Breast epithelium (tissue), 3 donors: Measurements from ENCODE around the gene CTDSP2.

ENCODE experiments used
- CTCF ChIP-seq, 3 donors: fragments of 450-650 bp; IDR thresholded peaks; one replicate each; pipeline ENCODE4 v1.5.1; 2016 to 2017; ENCODE audit warnings: antibody characterized with exemption in 3 of 3, mild to moderate bottlenecking in 3 of 3, moderate library complexity in 3 of 3
- POLR2A ChIP-seq: fragments of 450-650 bp; IDR thresholded peaks from one replicate; pipeline ENCODE4 v1.6.1; 2016; ENCODE audit warnings: antibody characterized with exemption, mild to moderate bottlenecking, moderate library complexity
- POLR2AphosphoS5 ChIP-seq, 3 donors: sonication (generic); formaldehyde crosslinking; IDR thresholded peaks; one replicate each; pipeline ENCODE4 v1.6.1; 2017; ENCODE audit warnings: antibody characterized with exemption in 3 of 3

DNA sequence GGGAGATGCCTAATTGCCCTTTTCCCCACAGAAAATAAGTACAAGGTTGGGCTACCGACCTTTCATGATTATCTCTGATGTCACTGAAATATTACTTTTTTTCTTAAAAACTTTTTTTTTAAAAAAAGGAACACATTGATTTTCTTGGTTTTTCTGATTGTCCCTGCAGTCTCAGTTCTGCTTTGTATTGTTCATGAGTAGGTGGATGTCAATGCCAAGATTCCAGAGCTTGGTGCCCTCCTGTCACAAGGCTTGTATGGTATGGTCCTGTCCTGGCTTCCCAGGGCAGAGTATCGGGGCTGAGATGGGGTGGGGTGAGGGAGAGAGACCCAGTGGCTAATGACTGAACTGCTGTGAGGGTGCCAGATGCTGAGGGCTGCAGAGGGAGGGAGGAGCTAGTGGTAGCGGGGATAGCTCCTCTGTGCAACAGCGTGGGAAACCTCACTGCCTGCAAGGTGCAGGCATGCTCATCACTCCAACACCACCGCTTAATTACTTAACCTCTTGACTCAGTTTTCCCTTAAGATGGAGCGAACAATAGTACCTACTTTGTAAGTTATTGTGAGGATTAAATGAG lies 4.4 kb upstream of the CTDSP2 start:
- TF ChIP-seq POLR2A, result no peak
- TF ChIP-seq CTCF (IDR thresholded peaks at IDR 0.05), result no peak
- no peak for TF ChIP-seq POLR2AphosphoS5 (IDR thresholded peaks at IDR 0.05)
